IMR-90 (cell line): ENCODE measurements around the gene CPLX3. TPM values are rescaled to one million over a fixed set of nuclear protein-coding genes. Genes with fewer than 3 reads are reported as not detected.

Experiments used
- ATAC-seq: fragments of 200-7000 bp; cut with Tn5 transposase; 2 replicates; pipeline ENCODE4 v1.9.1; 2020; ENCODE audit warnings: low read depth, mild to moderate bottlenecking, moderate library complexity
- BruUV-seq: library from RNA; stranded (reverse); fragments of 400-500 nt; replicated peaks from 2 replicates; lab custom pipeline; 2021; lab: Mats Ljungman, UMichigan
- CTCF ChIA-PET: fragments of 300-600 bp; formaldehyde crosslinking; extraction: SDS; loops from one replicate; lab custom pipeline; 2021; ENCODE audit warnings: antibody characterized with exemption; lab: Yijun Ruan, JAX
- POLR2A ChIA-PET: fragments of 300-600 bp; sonication (Branson Sonifier 250); formaldehyde crosslinking; loops from one replicate; lab custom pipeline; 2022; ENCODE audit warnings: antibody characterized with exemption; ENCODE audit not compliant: unreplicated experiment; lab: Charles Lee
- DNase-seq: peaks from one replicate; pipeline ENCODE4 v3.0.0; 2013
- H2AFZ ChIP-seq: replicated peaks from 2 replicates; pipeline ENCODE3; 2013; ENCODE audit warnings: low read length, mild to moderate bottlenecking; ENCODE audit not compliant: poor library complexity
- H2AK5ac ChIP-seq: 2 replicates; pipeline ENCODE4 v1.6.1; 2013; ENCODE audit warnings: low read depth, low read length, inconsistent platforms
- H2AK9ac ChIP-seq: replicated peaks from 2 replicates; pipeline ENCODE3; 2013; ENCODE audit warnings: mild to moderate bottlenecking, low read depth, low read length, moderate library complexity; ENCODE audit not compliant: poor library complexity
- H2BK120ac ChIP-seq: 2 replicates; pipeline ENCODE4 v1.6.1; 2013; ENCODE audit warnings: low read depth, low read length, inconsistent platforms
- H2BK15ac ChIP-seq: 3 replicates; pipeline ENCODE4 v1.6.1; 2013; ENCODE audit warnings: low read depth, low read length, inconsistent platforms
- H2BK20ac ChIP-seq: 2 replicates; pipeline ENCODE4 v1.6.1; 2013; ENCODE audit warnings: low read depth, mild to moderate bottlenecking, inconsistent platforms, low read length, moderate library complexity
- H2BK5ac ChIP-seq: 2 replicates; pipeline ENCODE4 v1.6.1; 2013; ENCODE audit warnings: mild to moderate bottlenecking, low read depth, low read length, inconsistent platforms; ENCODE audit not compliant: poor library complexity, severe bottlenecking
- H3K14ac ChIP-seq: replicated peaks from 2 replicates; pipeline ENCODE4 v1.6.1; 2013; ENCODE audit warnings: low read depth, low read length, inconsistent platforms
- H3K18ac ChIP-seq: 2 replicates; pipeline ENCODE4 v1.6.1; 2013; ENCODE audit warnings: low read depth, low read length, control low read depth
- H3K23ac ChIP-seq: 2 replicates; pipeline ENCODE4 v1.6.1; 2013; ENCODE audit warnings: low read depth, low read length, inconsistent platforms
- H3K27ac ChIP-seq: 2 replicates; pipeline ENCODE4 v1.5.1; 2013; ENCODE audit warnings: mild to moderate bottlenecking, control low read depth, low read length; ENCODE audit not compliant: insufficient read depth
- H3K27me3 ChIP-seq: 2 replicates; pipeline ENCODE4 v1.6.1; 2013; ENCODE audit warnings: low read length; ENCODE audit not compliant: control insufficient read depth, insufficient read depth
- H3K36me3 ChIP-seq: 2 replicates; pipeline ENCODE4 v1.6.1; 2013; ENCODE audit warnings: low read length, mixed read lengths; ENCODE audit not compliant: control insufficient read depth, insufficient read depth
- H3K4ac ChIP-seq: 2 replicates; pipeline ENCODE4 v1.6.1; 2013; ENCODE audit warnings: low read depth, low read length, inconsistent platforms
- H3K4me1 ChIP-seq: 2 replicates; pipeline ENCODE4 v1.6.1; 2013; ENCODE audit warnings: low read length, mixed read lengths; ENCODE audit not compliant: control insufficient read depth, insufficient read depth
- H3K4me2 ChIP-seq: 2 replicates; pipeline ENCODE4 v1.6.1; 2013; ENCODE audit warnings: low read depth, mild to moderate bottlenecking, control low read depth, low read length, moderate library complexity
- H3K4me3 ChIP-seq: 2 replicates; pipeline ENCODE4 v1.5.1; 2013; ENCODE audit warnings: low read depth, mild to moderate bottlenecking, control low read depth, low read length, moderate library complexity; ENCODE audit not compliant: insufficient read depth
- H3K56ac ChIP-seq: 2 replicates; pipeline ENCODE4 v1.6.1; 2013; ENCODE audit warnings: low read length, inconsistent platforms; ENCODE audit not compliant: insufficient read depth; ENCODE audit errors: extremely low read depth
- H3K79me1 ChIP-seq, 2 experiments: 2 replicates each; pipeline ENCODE4 v1.6.1; 2013; ENCODE audit warnings: low read length in 2 of 2, inconsistent platforms in 1 of 2, low read depth in 1 of 2
- H3K9ac ChIP-seq: 2 replicates; pipeline ENCODE4 v1.6.1; 2013; ENCODE audit warnings: low read depth, low read length, control low read depth
- H3K9me1 ChIP-seq: 2 replicates; pipeline ENCODE4 v1.6.1; 2013; ENCODE audit warnings: low read length, inconsistent platforms; ENCODE audit not compliant: insufficient read depth
- H3K9me3 ChIP-seq: 2 replicates; pipeline ENCODE4 v1.6.1; 2013; ENCODE audit warnings: low read length; ENCODE audit not compliant: control insufficient read depth, insufficient read depth
- H4K20me1 ChIP-seq: 2 replicates; pipeline ENCODE4 v1.6.1; 2013; ENCODE audit warnings: low read length, inconsistent platforms; ENCODE audit not compliant: insufficient read depth
- H4K5ac ChIP-seq: 2 replicates; pipeline ENCODE4 v1.6.1; 2013; ENCODE audit warnings: mild to moderate bottlenecking, low read depth, low read length, control low read depth
- H4K8ac ChIP-seq, 2 experiments: 2 replicates each; pipeline ENCODE4 v1.6.1; 2013; ENCODE audit warnings: low read depth in 2 of 2, low read length in 2 of 2, control low read depth in 1 of 2, inconsistent platforms in 1 of 2
- H4K91ac ChIP-seq: 2 replicates; pipeline ENCODE4 v1.6.1; 2013; ENCODE audit warnings: low read depth, low read length, inconsistent platforms; ENCODE audit not compliant: insufficient read depth
- BHLHE40 ChIP-seq: fragments of 150-350 bp; IDR thresholded peaks from 2 replicates; pipeline ENCODE4 v1.6.1; 2016; ENCODE audit warnings: mild to moderate bottlenecking, low read depth, low read length
- CTCF ChIP-seq: conservative IDR thresholded peaks from 2 replicates; pipeline ENCODE4 v1.5.1; 2012; ENCODE audit warnings: mild to moderate bottlenecking, low read depth, low read length, improper control_type of control experiment
- MAFK ChIP-seq: IDR thresholded peaks from 2 replicates; pipeline ENCODE4 v1.6.1; 2012; ENCODE audit warnings: low read depth, low read length, improper control_type of control experiment
- MXI1 ChIP-seq: IDR thresholded peaks from 2 replicates; pipeline ENCODE4 v1.6.1; 2012; ENCODE audit warnings: low read depth, mild to moderate bottlenecking, low read length, moderate library complexity, borderline replicate concordance
- POLR2A ChIP-seq: IDR thresholded peaks from 2 replicates; pipeline ENCODE4 v1.6.1; 2012; ENCODE audit warnings: mild to moderate bottlenecking, low read depth, low read length
- RAD21 ChIP-seq: IDR thresholded peaks from 2 replicates; pipeline ENCODE4 v1.6.1; 2012; ENCODE audit warnings: low read length, improper control_type of control experiment
- RCOR1 ChIP-seq: IDR thresholded peaks from 2 replicates; pipeline ENCODE4 v1.6.1; 2012; ENCODE audit warnings: mild to moderate bottlenecking, low read length, improper control_type of control experiment; ENCODE audit not compliant: insufficient replicate concordance
- SMC3 ChIP-seq: fragments of 150-350 bp; IDR thresholded peaks from 2 replicates; pipeline ENCODE4 v1.6.1; 2016; ENCODE audit warnings: low read depth, mild to moderate bottlenecking, antibody characterized with exemption, low read length, moderate library complexity
- WGBS, 2 experiments: methylation state at CpG; one replicate each; pipeline versions ENCODE4 v1.1.5 to v1.1.7; 2013; ENCODE audit warnings: missing lambda C conversion rate in 2 of 2; ENCODE audit not compliant: insufficient read length in 1 of 2; ENCODE audit errors: extremely low coverage in 2 of 2; 5-methylcytosine and 5-hydroxymethylcytosine counted together
- dilution Hi-C: fragments of 300-500 bp; cut with HindIII; formaldehyde crosslinking; loops from one replicate; pipeline ENCODE4 v1.14.3; 2018; ENCODE audit warnings: low sequenced_read_pairs; ENCODE audit not compliant: unreplicated experiment
- in situ Hi-C: fragments of 300-500 bp; cut with MboI; formaldehyde crosslinking; loops from 3 replicates; pipeline ENCODE4 v1.14.3; 2019; ENCODE audit warnings: low sequenced_read_pairs, inconsistent platforms, mixed read lengths
- intact Hi-C: fragments of 100-400 bp; cut with micrococcal nuclease; formaldehyde crosslinking; loops from 2 replicates; pipeline ENCODE4 v1.10.0; 2022
- polyA plus RNA-seq, 3 experiments: library from polyadenylated mRNA; depleted of rRNA; stranded (reverse); fragments of >200 nt; gene quantifications; 2 replicates each; pipeline ENCODE4 v1.2.3, GENCODE V29; 2012; ENCODE audit warnings: low replicate concordance in 1 of 3
- total RNA-seq: library from RNA; depleted of rRNA; stranded (reverse); fragments of >200 nt; gene quantifications from 2 replicates; pipeline ENCODE4 v1.2.3, GENCODE V29; 2012

CPLX3 gene
- total and polyA plus RNA-seq, 2 of the 4 experiments (the other 2 are of a cell fraction) = not detected

GRCh38 chr15:74777769-74778598 lies 48.4 kb upstream of the CPLX3 start:
- DNase-seq (no peak), ATAC-seq (no peak)
- no peaks in the 10 kb centered on the region for H3K9me1 ChIP-seq
- no peaks in the 10 kb centered on the region for H3K27me3 ChIP-seq
- H3K79me1 ChIP-seq = peaks cover 5 to 12% of the 10 kb centered on the region in 2 experiments; a peak in 3 of 4 replicates
- H4K91ac ChIP-seq = no peak overlapping the region
- intact Hi-C loops = no loop called here
- H3K18ac ChIP-seq = no peak overlapping the region
- ChIA-PET CTCF (interaction anchor here (0.6 to 1.4 kb wide), 3 partner anchors 9 to 163 kb away, joined by 3 read pairs; no protein-coding TSS in a partner anchor), POLR2A (interaction anchor here (0.5 kb wide), 1 partner anchor 120 kb away, joined by 3 read pairs; no protein-coding TSS in a partner anchor)
- no peak overlapping the region for H3K4ac ChIP-seq
- no peak overlapping the region for H3K9ac ChIP-seq
- H3K56ac ChIP-seq = no peak overlapping the region
- dilution Hi-C loops = no loop called here
- no peak overlapping the region for H2AK9ac ChIP-seq
- no peak overlapping the region for H3K27ac ChIP-seq
- BruUV-seq = no TSS peak
- H2AK5ac ChIP-seq = no peak overlapping the region
- H2BK120ac ChIP-seq = no peak overlapping the region
- TF ChIP-seq POLR2A (no peak), BHLHE40 (no peak), RCOR1 (no peak), MAFK (no peak), CTCF (no peak), MXI1 (no peak), SMC3 (no peak), RAD21 (no peak)
- in situ Hi-C loops = loop anchor here (10.0 kb wide), 1 partner anchor 403 kb away; no protein-coding TSS in a partner anchor
- 87% methylated on average over 4 of the region's 6 CpGs; no CpG with 5 or more reads in 1 of the 2 experiments for WGBS, 2 experiments
- H3K36me3 ChIP-seq = no peaks in the 10 kb centered on the region
- H2BK20ac ChIP-seq = no peak overlapping the region
- no peaks in the 10 kb centered on the region for H3K9me3 ChIP-seq
- H2AFZ ChIP-seq = no peak overlapping the region
- no peak overlapping the region for H3K23ac ChIP-seq
- no peak overlapping the region for H4K5ac ChIP-seq
- no peak overlapping the region for H2BK15ac ChIP-seq
- H2BK5ac ChIP-seq = no peak overlapping the region
- no peak overlapping the region for H3K4me2 ChIP-seq
- H3K4me1 ChIP-seq = peaks cover 5% of the 10 kb centered on the region
- H3K14ac ChIP-seq = no peak overlapping the region
- H4K20me1 ChIP-seq = peaks cover 5% of the 10 kb centered on the region
- no peak overlapping the region for H3K4me3 ChIP-seq
- no peak overlapping the region for H4K8ac ChIP-seq
